GM21360 (cell line): Measurements from ENCODE around the gene FLAD1.

Experiments used
- ATAC-seq: cut with Tn5 transposase; IDR thresholded peaks from one replicate; pipeline ENCODE4 v1.9.1; 2021; ENCODE audit warnings: mild to moderate bottlenecking, moderate library complexity; ENCODE audit not compliant: unreplicated experiment

The FLAD1 gene

DNA sequence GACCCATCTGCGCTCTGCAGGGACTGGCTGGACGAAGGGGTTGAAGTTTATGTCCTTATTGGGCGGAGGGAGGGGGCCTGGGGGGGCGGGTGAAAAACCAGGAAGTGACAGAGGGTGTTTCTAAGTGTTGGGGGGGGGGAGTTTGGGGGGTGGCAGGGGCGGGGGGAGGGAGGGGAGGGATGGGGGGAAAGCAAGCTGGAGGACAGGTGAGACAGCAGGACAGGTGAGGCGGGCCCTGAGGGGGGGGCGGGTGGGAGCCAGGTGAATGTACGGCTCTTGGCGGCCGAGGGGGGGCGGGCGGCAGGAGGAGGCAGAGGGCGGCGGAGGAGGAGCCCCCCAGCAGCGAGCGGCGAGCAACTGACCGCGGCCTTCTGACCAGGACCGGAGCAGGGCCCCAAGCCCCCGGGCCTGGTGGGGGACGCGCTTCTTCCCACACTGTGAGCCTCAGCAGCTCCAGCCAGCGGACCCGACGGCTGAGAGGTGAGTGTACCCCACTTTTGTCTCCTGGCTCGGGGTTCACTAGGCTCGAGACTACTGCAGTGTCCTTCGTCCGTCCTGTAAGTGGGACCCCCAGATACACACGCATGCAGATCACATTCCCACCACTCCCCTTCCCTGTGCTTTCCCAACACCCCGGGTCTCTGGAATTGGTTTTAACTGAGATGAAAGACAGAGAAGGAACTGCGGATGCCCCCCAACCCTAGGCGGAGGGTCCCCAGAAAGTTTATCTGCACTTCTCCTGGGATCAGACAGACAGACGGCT lies 19.5 kb downstream of the FLAD1 start, which contains the start of gene ZBTB7B:
ZBTB7B (plus strand) TSS at position 339 of the 763 bp plus-strand sequence. CDS start 11,859 bp downstream, outside the sequence.
- ATAC-seq, result no peak

DNA sequence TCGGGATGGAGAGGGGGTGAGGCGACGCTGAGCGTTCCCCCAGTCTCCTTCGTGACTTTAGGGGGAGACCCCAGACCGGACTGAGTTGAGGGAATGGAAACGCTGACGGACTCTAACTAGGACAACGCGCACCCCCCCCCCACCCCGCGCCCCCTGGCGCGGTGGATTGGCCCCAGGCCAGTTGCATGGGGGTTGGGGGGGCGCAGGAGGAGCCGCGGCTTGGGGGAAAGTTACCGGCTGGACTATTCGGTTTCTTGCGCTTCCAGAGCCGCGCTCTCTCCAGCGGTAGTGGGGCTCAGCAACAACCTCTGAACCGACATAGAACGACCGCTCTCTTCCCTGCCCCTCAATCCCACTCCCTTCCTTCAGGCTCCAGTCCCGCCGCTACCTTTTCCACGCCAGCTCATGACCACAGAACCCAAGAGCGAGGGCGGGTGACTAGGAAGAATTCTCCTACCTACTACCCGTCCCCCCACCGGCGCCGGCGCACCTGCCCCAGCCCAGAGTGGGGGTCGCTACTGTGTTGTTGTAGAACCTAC lies 20.2 kb downstream of the FLAD1 start:
- ATAC-seq, result no peak

DNA sequence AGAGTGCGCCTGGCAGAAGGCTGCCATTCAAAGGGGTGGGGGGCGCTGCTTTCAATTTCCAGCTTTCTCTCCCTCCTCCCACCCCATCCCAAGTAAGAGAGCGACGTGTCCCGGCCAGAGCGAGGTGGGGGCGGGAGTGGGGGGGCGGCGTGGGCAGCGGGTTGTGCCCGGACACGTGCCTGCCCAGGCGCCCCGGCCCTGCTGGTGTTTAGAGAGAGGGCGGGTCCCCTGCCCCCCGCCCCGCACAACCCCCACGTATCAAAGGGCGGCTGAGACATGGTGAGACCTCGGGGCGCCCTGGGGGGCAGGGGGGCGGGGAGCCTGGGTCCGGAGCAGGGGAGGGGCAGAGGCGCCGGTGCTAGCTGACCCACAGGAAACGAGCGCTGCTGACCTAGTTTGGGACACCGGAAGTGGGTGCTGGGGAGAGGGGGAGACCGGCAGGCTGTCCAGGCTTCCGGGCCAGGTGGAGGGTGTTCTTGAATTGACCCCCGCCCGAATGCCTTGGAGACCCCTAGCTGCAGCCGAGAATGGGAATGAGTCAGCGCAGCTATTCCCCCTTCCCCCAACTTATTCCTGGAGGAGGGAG lies 20.7 kb downstream of the FLAD1 start:
- ATAC-seq, result no peak

DNA sequence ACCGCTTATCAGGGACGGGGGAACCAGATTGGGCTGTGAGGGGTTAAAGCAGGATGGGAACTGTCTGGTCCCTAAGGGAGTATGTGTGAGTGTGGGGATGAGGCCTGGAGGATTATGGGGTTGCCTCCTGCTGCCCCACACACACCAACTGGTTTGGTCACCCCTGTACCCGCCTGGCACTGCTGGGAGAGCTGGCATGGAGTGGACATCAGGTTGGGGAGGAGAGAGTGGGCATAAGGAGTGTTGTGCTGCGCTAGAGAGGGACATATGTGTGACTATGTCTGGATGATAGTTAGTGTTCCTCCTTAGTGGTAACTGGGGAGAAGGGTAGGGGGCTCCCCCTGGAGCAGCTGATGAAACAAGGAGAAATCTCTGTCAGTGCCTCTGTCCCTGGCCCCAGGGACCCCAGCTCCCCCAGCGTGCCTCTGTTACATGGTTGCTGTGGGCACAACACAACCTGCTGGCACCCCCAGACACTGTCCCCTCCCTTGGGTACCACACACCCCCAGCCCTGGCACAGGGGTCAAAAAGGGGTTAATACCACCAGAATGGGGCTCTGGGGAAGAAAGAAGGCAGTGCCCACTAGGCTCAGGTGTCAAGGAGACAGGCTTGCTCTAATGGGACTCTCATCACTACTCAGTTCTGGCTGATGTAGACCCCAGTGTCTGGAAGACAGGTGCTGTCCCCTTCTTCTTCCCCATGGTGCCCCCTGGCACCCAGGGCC lies 21.4 kb downstream of the FLAD1 start:
- no peak for ATAC-seq

DNA sequence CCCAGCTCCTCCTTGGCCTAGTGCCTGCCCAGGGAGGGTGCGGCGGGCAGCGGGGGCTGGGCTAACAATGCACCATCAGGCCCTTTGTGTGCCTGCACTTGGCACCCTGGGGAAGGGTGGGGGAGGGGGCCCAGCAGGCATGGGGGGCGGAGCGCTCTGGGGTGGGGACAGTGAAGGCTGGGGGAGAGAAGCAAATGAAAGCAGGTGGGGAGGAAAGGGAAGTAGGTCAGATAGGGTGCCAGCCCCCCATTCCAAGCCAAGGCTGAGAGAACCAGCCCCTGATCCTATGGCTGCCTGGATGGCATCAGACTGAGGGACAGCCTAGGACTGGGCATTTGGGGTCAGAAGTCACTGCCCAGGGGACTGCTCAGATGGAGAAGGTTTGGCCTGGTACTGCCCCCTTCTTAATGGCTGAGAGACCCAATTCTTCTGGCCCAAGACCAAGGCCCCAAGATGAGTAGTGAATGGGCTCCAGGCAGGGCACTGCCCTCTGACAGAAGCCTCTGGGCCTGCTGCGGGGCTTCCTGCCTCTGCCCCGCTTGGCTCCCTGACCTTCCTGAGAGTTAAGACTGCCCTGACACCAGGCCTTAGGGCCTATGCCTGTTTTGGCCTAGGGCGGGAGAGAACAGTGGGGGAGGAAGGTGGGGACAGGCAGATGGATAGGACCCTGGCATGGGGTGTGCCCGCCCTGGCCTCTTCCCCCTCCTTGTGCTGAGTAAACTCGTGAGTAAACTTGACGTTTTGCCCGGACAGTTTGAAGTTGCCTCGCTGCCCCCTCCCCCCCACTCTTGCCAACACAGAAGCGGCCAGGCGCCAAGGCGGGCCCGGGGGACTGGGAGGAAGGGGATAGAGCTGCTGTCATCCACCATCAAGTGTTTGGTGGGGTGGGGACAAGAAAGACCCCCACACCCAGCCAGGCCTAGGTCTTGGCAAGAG lies 22.2 kb downstream of the FLAD1 start:
- no peak for ATAC-seq

DNA sequence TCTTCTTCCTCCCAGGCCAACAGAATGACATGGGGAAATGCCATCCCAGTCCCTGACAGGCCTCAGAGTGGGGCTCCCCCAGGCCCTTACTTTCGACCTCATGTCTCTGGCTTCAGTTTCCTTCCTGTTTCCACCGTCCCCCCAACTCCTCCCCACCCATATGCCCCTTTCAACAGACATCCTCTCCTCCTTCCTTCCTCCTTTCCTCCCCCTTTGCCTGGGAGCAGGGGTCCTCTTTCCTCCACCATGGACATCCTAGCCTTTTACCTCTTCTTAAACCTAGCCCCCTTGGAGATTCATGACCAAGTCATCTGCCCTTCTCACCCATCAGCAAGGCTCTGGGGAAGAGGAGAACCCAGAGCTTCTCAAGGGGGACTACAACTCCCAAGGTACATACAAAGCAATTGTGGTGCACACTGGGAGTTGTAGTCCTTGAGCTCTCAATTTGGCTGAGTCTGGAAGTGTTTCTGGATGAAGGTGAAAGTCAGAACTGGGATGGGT lies 23.5 kb downstream of the FLAD1 start:
- ATAC-seq, result no peak

DNA sequence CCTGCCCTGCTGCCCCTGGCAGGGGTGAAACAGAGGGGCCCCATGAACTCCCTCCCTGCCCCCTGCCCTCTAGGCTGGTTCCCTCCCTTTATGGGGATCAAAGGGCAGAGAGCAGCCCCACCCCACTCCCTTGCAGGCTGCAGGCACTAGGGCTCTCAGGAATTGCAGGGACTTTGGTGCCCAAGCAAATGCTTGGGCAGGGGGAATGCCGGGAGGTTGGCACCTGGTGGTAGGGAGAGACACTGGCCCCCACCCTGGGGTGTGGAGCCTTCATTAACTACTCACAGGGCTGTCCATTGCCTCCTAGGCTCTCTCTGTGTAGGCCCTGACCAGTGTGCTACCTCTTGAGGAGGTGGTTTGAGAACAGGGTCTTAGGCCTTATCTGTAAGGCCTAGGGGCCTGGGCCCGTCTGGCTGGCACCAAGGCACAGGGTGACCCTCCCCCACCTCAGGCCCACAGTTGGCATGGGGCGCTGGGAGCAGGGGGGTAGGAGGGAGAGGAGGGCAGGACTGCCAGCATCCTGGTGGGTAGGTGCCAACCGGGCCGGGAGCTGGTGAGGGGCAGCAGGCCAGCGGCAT lies 24.2 kb downstream of the FLAD1 start:
- no peak for ATAC-seq

DNA sequence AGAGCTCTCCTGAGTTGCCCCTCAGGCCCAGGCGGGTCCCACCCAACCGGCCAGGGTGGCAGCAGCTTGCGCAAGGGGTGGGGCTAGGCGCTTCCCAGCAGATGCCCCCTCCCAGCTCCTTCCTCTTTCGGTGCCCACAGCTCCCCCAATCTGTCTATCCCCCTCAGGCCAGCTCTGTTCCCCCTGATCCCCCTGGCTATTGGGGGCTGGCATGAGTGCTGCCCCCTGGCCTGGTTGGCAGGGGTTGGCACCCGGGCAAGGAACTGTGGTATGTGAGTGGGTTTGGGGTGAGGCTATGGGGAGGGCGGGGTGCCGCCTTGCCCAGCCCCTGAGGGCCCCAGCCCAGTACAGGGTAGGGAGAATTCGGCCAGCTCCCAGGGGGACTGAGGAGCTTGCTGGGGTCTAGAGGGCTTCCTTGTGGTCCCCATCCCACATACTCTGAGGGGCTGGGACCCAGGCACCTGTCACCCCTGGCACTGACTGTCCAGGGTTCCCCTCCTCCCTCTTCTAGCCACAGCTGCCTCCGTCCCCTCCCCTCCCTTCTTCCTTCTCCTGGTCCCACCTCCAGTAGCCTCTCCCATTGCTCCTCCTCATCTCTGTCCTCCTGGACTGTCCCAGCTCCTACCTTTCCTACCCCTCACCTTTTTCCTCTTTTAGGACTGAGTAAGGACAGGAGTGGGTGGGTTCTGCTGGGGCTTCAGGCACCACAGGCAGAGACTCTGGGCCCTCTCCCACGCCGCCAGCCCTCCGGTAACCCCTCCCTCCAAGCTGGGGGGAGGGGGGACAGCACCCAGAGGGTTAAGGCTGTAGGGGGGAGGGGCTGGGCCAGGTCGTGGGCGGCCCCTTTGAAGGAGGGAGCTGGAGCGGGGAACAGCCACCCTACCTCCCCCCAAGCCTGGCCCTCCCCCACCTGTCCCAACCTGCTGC lies 25.1 kb downstream of the FLAD1 start:
- ATAC-seq, result no peak

DNA sequence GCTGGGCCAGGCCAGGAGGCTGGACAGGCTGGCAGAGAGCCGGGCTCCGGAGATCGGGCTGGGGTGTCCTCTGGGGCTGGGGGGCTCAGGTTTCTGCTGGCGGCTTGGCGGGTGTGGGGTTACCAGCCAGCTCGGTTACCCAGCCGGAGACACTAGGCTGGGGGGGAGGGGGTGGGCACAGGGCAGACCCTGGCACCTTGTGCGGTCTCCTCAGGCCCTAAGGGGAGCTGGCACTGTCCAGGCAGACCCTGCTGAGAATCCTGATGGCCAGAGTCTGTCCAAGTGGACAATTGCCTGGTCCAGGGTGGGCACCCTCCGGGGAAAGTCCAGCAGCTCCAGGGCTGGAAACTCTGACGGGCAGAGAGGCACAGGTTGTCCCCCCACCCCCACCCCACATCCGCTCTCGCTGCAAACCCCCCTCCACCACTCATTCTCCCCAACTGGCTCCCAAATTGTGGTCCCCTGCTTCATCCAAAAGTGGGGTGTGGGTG lies 26.1 kb downstream of the FLAD1 start:
- no peak for ATAC-seq

DNA sequence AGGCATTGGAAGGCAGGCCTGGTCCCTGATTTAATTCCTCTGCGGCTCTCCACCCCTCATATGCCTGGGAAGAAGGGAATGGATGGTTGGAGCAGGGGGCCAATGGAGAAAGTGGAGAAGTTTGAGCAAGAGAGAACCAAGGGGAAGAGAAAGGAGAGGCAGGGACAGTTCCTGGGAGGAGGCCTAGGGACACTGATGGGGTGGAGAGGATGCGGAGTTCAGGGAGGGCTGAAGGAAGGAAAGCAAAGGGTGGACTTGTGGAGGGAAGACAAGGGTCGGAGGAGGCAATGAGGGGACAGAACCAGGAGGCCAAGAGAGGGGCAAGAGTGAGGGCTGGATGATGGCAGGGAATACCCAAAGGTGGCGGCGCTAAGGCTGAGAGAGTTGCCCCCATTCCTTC lies 26.6 kb downstream of the FLAD1 start:
- ATAC-seq, result no peak

DNA sequence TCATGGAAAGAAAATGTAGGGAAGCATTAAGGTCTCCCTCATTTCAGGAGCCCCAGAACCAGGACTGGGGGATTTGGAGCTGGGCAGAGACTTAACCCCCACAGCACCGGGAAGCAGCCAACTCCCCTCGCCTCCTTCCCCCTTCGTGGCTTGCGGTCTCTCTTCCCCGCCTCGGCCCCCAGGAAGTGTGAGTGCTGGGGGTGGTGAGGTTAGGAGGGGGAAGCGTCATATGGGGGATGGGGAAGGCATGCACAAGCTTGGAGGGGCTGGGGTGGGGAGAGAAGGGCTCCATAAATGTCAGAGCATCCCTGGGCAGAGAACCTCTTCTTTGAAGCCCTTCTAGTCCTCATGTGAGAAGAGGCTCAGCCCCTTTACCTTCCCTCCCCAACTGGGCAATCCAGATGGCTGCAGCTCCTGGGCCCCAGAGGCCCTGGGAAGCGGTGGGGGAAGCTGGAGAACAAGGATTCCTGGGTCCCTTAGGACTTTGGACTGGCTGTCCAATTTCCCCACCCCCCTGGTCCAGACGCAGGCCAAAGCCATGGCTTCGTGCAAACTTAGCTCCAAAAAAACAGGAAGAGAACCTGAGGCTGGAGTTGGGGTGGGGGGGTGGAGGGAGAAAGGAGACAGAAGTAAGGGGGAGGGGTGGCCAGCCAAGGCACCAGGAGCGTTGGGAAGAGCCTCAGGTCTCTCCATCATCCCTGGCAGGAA lies 27.2 kb downstream of the FLAD1 start:
- no peak for ATAC-seq

DNA sequence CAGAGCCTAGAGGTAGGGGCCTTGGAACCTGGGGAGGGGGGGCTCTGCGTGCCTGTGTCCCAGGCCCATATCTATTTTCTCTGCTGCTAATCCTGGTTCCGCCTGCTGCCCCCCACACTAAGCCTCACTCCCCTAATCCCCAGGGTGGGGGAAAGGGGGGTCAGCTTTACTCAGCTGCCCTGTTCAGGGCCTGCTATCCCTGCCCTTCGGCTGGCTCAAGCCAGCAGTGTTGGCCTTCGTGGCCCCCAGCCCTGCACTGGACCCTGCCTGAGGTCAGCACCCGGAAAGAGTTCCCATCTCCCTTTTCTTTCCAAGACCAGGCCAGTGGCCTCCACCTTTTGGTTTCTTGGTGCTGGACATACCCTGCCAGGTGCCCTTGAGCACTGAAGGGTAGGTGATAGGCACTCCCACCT lies 27.9 kb downstream of the FLAD1 start:
- ATAC-seq, result no peak

DNA sequence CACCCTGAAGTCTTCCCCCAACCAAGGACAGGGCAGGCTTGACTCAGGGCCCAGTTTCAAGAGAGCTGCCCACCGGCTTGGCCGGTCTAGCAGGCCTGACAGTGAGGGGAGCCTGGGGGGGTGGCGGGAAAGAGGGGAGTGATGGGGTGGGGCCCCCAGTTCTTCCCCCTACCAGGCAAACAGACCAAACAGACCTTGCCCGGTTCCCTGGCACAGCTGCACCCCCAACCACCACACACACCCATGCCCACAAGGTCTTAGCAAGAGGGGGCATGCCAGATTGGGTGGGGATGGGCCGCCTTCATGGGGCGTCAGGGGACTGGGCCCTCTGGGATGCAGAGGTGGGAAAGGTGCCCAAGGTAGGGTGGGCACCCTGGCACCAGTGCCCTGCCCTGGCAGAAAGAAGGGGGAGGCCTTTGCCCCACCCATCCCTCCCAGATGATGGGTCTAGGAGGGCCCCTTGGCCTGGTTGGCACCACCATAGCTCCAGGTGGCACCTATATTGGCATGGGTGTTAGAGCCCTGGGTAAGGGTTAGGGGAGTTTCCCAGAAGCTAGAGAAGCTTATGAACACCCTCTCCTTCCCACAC lies 28.4 kb downstream of the FLAD1 start:
- ATAC-seq, result no peak

DNA sequence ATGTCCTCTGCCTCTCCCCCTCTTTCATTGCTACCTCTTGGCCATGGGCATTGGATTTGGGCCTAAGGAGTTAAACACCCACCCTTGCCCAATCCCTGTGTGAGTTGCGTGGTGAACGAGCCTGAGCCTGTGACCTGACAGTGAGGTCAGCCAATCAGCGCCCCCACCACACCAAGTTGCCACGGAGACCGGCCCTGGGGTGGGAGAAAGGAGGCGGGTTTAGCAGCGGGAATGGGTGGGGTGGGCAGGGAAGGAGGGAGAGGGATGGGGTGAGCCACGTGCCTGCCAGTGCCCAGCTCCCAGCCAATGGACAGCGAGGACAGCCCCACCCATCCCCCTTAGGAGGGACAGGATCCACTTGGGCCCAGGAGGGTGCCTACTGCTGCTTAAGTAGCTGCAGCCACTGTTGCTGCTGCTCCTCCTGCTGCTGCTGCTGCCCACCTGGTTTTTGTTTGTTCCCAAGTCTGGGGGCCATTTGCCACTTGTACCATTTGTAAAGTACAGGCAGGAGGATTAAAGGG lies 28.9 kb downstream of the FLAD1 start:
- no peak for ATAC-seq

DNA sequence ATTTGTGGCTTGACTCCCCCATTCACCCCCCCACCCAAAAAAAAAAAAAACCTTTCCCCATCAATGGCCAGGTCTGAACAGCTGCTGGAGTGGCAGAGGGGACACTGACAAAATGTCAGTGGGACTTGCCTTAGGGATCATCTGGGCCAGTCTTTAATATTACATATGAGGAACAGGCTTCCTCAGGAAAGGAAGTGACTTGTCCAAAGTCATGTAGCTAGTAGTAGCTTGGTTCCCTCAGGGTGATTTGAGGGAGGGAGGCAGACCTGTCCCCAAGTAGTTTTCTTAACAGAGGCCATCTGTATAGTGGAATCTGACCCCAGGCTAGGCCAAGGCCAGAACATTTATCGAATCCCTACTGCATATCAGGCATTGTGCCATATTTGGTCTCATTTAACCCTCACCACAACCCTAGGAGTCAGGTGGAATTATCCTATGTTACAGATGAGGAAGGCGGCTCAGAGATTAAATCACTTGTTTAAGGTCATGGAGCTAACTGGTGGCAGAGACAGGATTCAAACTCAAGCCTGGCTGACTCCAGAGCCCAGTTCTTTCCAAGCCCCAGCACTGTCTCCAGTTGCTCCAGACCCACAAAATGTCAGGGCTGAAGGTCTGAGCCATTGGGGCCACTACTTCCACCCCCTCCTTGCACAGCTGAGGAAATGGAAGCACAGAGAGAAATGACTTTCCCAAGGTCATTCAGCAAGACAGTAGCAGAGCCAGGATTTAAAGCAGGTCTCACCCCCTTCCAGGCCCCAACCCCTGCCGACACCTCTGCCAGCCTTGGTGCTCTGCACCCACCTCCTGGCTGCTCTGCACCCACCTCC lies 29.8 kb downstream of the FLAD1 start:
- ATAC-seq, result no peak

DNA sequence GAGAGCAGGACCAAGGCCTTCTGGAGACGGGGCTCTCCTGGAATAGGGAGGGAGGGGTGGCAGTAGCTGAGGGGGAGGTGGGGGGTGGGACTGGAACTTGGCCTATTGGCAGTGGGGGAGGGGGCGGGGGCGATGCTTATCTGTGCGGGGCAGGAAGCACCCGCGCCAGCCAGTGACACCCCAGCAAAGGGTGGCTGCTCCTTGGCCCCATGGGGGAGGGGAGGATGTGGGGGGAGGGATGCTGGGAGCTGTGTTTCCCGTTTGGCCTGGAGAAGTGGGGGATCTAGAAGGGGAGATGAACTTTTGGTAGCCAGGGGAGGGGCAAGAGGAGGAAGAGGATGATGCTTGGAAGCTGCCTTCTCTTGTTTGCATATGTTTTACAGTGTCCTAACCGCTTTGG lies 30.5 kb downstream of the FLAD1 start:
- no peak for ATAC-seq
